SK-N-MC (cell line): ENCODE results near the gene ATG12.

Experiments
- EZH2 ChIP-seq: fragments of 200-600 bp; sonication (generic); IDR thresholded peaks from one replicate; pipeline ENCODE4 v1.6.1; 2017; ENCODE audit warnings: antibody characterized with exemption
- POLR2AphosphoS5 ChIP-seq: IDR thresholded peaks from 2 replicates; pipeline ENCODE4 v1.6.1; 2012; ENCODE audit warnings: mild to moderate bottlenecking, low read depth, low read length, borderline replicate concordance

DNA sequence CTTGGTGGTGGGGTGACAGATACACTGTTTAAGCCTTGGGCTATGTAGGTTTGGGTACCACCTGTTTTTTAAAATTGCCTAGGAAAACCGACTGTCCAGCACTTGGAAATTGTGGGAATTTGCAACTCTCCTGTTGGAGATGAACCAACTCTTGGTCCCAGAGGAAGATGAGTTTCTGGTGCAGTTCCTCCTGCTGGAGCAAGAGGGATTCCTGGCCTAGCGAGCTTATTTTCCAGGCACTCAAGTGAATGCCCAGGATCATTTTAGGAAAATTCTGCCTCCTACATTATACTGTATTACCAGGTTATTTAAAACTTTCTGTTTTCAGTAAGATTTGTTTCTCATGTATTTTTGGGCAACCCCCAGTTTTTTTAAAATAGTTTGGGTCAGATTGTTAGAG lies 34.1 kb upstream of the ATG12 start:
- no peak for TF ChIP-seq EZH2
- no peak for TF ChIP-seq POLR2AphosphoS5
